Measurements from ENCODE around the gene PARP2.

Gene PARP2

GRCh38 chr14:20372796-20373195 lies 29.4 kb downstream of the PARP2 start:
- Histone ChIP-seq H3K4me3 (ENCODE audit: low read depth in 1 of 2, low read length in 1 of 2) (no peak overlapping the region), H3K27me3 (no peaks in the 10 kb centered on the region), H3K9me3 (no peaks in the 10 kb centered on the region), H3K27ac (no peak overlapping the region), H3K36me3 (peaks cover 100% of the 10 kb centered on the region), H3K4me1 (ENCODE audit: control insufficient read depth in 1 of 2, insufficient read depth in 1 of 2, low read depth in 1 of 2, low read length in 1 of 2) (no peaks in the 10 kb centered on the region)
- TF ChIP-seq CTCF (IDR thresholded peaks at IDR 0.05), result no peak

- Histone ChIP-seq H3K36me3 (peaks cover 100% of the 10 kb centered on the region), H3K4me3 (ENCODE audit: low read depth in 1 of 2, low read length in 1 of 2) (no peak overlapping the region), H3K27ac (no peak overlapping the region), H3K9me3 (no peaks in the 10 kb centered on the region), H3K4me1 (ENCODE audit: control insufficient read depth in 1 of 2, insufficient read depth in 1 of 2, low read depth in 1 of 2, low read length in 1 of 2) (no peaks in the 10 kb centered on the region), H3K27me3 (no peaks in the 10 kb centered on the region)
- TF ChIP-seq CTCF (IDR thresholded peaks at IDR 0.05), result no peak
Measured at GRCh38 chr14:20375471-20375870, 32.0 kb downstream of the PARP2 start.

- Histone ChIP-seq H3K4me1 (ENCODE audit: control insufficient read depth in 1 of 2, insufficient read depth in 1 of 2, low read depth in 1 of 2, low read length in 1 of 2) (no peaks in the 10 kb centered on the region), H3K36me3 (peaks cover 100% of the 10 kb centered on the region), H3K27me3 (no peaks in the 10 kb centered on the region), H3K9me3 (no peaks in the 10 kb centered on the region), H3K27ac (no peak overlapping the region), H3K4me3 (ENCODE audit: low read depth in 1 of 2, low read length in 1 of 2) (no peak overlapping the region)
- TF ChIP-seq CTCF (IDR thresholded peaks at IDR 0.05), result no peak
Measured at GRCh38 chr14:20376071-20376588, 32.7 kb downstream of the PARP2 start.

- Histone ChIP-seq H3K27me3 (no peaks in the 10 kb centered on the region), H3K27ac (no peak overlapping the region), H3K4me3 (ENCODE audit: low read depth in 1 of 2, low read length in 1 of 2) (no peak overlapping the region), H3K36me3 (peaks cover 100% of the 10 kb centered on the region), H3K9me3 (no peaks in the 10 kb centered on the region), H3K4me1 (ENCODE audit: control insufficient read depth in 1 of 2, insufficient read depth in 1 of 2, low read depth in 1 of 2, low read length in 1 of 2) (no peaks in the 10 kb centered on the region)
- TF ChIP-seq CTCF (IDR thresholded peaks at IDR 0.05), result no peak
Measured at GRCh38 chr14:20377171-20377570, 33.7 kb downstream of the PARP2 start.

GRCh38 chr14:20379743-20380142 lies 36.3 kb downstream of the PARP2 start:
- no peak overlapping the region for H3K4me3 ChIP-seq (ENCODE audit: low read depth in 1 of 2, low read length in 1 of 2)
- no peaks in the 10 kb centered on the region for H3K27me3 ChIP-seq
- H3K27ac ChIP-seq, result no peak overlapping the region
- peaks cover 100% of the 10 kb centered on the region for H3K36me3 ChIP-seq
- H3K9me3 ChIP-seq, result no peaks in the 10 kb centered on the region
- no peaks in the 10 kb centered on the region for H3K4me1 ChIP-seq (ENCODE audit: control insufficient read depth in 1 of 2, insufficient read depth in 1 of 2, low read depth in 1 of 2, low read length in 1 of 2)
- no peak for TF ChIP-seq CTCF (IDR thresholded peaks at IDR 0.05)

GRCh38 chr14:20380681-20381080 lies 37.2 kb downstream of the PARP2 start:
- Histone ChIP-seq H3K9me3 (no peaks in the 10 kb centered on the region), H3K27me3 (no peaks in the 10 kb centered on the region), H3K36me3 (peaks cover 99% of the 10 kb centered on the region), H3K4me1 (ENCODE audit: control insufficient read depth in 1 of 2, insufficient read depth in 1 of 2, low read depth in 1 of 2, low read length in 1 of 2) (no peaks in the 10 kb centered on the region), H3K27ac (no peak overlapping the region), H3K4me3 (ENCODE audit: low read depth in 1 of 2, low read length in 1 of 2) (no peak overlapping the region)
- no peak for TF ChIP-seq CTCF (IDR thresholded peaks at IDR 0.05)

Measured in neutrophil (primary cell).